Sigmoid colon (tissue), 7 donors: ENCODE data around the gene VEGFD. TPM values are rescaled to one million over a fixed set of nuclear protein-coding genes. Genes with fewer than 3 reads are reported as not detected.
"Not testable (repeated sequence)": the region's sequence is repeated elsewhere in the genome, so short reads cannot be mapped to it uniquely, and the experiment has no call there.

Source experiments
- DNase-seq: peaks from one replicate; pipeline ENCODE4 v3.0.0-alpha.2; 2019
- H3K27ac ChIP-seq, 4 donors: fragments of 200-600 bp; sonication (generic); one replicate each; pipeline ENCODE4 v1.5.1; 2016 to 2019; ENCODE audit warnings: mild to moderate bottlenecking in 1 of 4
- H3K27me3 ChIP-seq, 3 donors: fragments of 200-600 bp; sonication (generic); one replicate each; pipeline ENCODE4 v1.5.1; 2019; ENCODE audit warnings: mild to moderate bottlenecking in 1 of 3
- H3K36me3 ChIP-seq, 4 donors: fragments of 200-600 bp; sonication (generic); one replicate each; pipeline ENCODE4 v1.5.1; 2016 to 2019
- H3K4me1 ChIP-seq, 4 donors: fragments of 200-600 bp; sonication (generic); one replicate each; pipeline ENCODE4 v1.5.1; 2017 to 2019
- H3K4me3 ChIP-seq, 4 donors: fragments of 200-600 bp; sonication (generic); one replicate each; pipeline ENCODE4 v1.5.1; 2017 to 2019; ENCODE audit warnings: mild to moderate bottlenecking in 2 of 4, moderate library complexity in 1 of 4
- H3K9me3 ChIP-seq, 4 donors: fragments of 200-600 bp in 3 of 4; sonication (generic) in 3 of 4; one replicate each; pipeline versions ENCODE4 v1.5.1 to v1.6.1; 2013 to 2019
- CTCF ChIP-seq, 4 experiments: fragments of 450-650 bp in 3 of 4; fragments of 200-600 bp in 1 of 4; IDR thresholded peaks; one replicate each; pipeline ENCODE4 v1.5.1; 2016 to 2019; ENCODE audit warnings: antibody characterized with exemption in 4 of 4, mild to moderate bottlenecking in 3 of 4, moderate library complexity in 2 of 4
- EP300 ChIP-seq, 4 donors: sonication (generic); formaldehyde crosslinking; IDR thresholded peaks; one replicate each; pipeline ENCODE4 v1.6.1; 2017; ENCODE audit warnings: antibody characterized with exemption in 4 of 4
- POLR2A ChIP-seq, 2 donors: fragments of 450-650 bp; IDR thresholded peaks; one replicate each; pipeline ENCODE4 v1.6.1; 2016; ENCODE audit warnings: antibody characterized with exemption in 2 of 2, mild to moderate bottlenecking in 2 of 2, moderate library complexity in 2 of 2
- POLR2AphosphoS5 ChIP-seq, 4 donors: sonication (generic); formaldehyde crosslinking; IDR thresholded peaks; one replicate each; pipeline ENCODE4 v1.6.1; 2017; ENCODE audit warnings: antibody characterized with exemption in 4 of 4
- WGBS, 2 donors: extraction: QIAGEN DNeasy Blood & Tissue Kit; methylation state at CpG; one replicate each; pipeline ENCODE4 v1.1.7; 2013; 5-methylcytosine and 5-hydroxymethylcytosine counted together
- intact Hi-C: fragments of 100-400 bp; cut with DNase I; formaldehyde crosslinking; loops from one replicate; pipeline ENCODE4 v1.15.1; 2023
- polyA plus RNA-seq, 3 donors: library from polyadenylated mRNA; stranded (reverse); fragments of 200-250 nt; gene quantifications; one replicate each; pipeline ENCODE4 v1.2.3, GENCODE V29; 2013
- total RNA-seq, 4 donors: library from RNA; depleted of rRNA; stranded (reverse); fragments of >200 nt; gene quantifications; one replicate each; pipeline ENCODE4 v1.1.0, GENCODE V29; 2016
- donor health status: healthy with polysubstance abuse.
- donor health status: Bipolar disorder and iron deficiency.
- donor health status: healthy.

VEGFD gene
- total and polyA plus RNA-seq, 7 donors, result 0.41 to 11.4 (median 2.9) TPM; not detected in 1

- intact Hi-C loops, result no loop called here
- Histone ChIP-seq H3K36me3 (no peaks in the 10 kb centered on the region), H3K27me3 (no peaks in the 10 kb centered on the region), H3K9me3 (no peaks in the 10 kb centered on the region), H3K27ac (no peak overlapping the region), H3K4me1 (no peaks in the 10 kb centered on the region), H3K4me3 (no peak overlapping the region)
- TF ChIP-seq POLR2A (IDR thresholded peaks at IDR 0.05) (no peak), EP300 (IDR thresholded peaks at IDR 0.05) (no peak), POLR2AphosphoS5 (IDR thresholded peaks at IDR 0.05) (no peak), CTCF (IDR thresholded peaks at IDR 0.05) (no peak)
- DNase-seq, result no peak
- WGBS, 2 donors, result 89 to 96% methylated on average over 3 of the region's 3 CpGs
Observed at GRCh38 chrX:15311119-15311518, 73.1 kb downstream of the VEGFD start.

GRCh38 chrX:15310117-15310516, 74.1 kb downstream of the VEGFD start:
- Histone ChIP-seq H3K4me3 (no peak overlapping the region), H3K9me3 (no peaks in the 10 kb centered on the region), H3K4me1 (no peaks in the 10 kb centered on the region), H3K27me3 (no peaks in the 10 kb centered on the region), H3K36me3 (no peaks in the 10 kb centered on the region), H3K27ac (peak overlapping the region in 1 of 4 donors; percentile 20)
- DNase-seq, result no peak
- WGBS, 2 donors, result 2 to 29% methylated on average over 3 of the region's 3 CpGs
- intact Hi-C loops, result no loop called here
- TF ChIP-seq POLR2A (IDR thresholded peaks at IDR 0.05) (no peak), POLR2AphosphoS5 (IDR thresholded peaks at IDR 0.05) (no peak), CTCF (IDR thresholded peaks at IDR 0.05) (no peak)

- H3K9me3 ChIP-seq, intact Hi-C loops, DNase-seq, H3K4me3 ChIP-seq, H3K27ac ChIP-seq, H3K27me3 ChIP-seq, H3K36me3 ChIP-seq, H3K4me1 ChIP-seq: not testable (repeated sequence)
- WGBS, 2 donors, result 92 to 93% methylated on average over 3 of the region's 3 CpGs
Observed at GRCh38 chrX:15305899-15306298, 78.3 kb downstream of the VEGFD start.

- Histone ChIP-seq H3K4me1 (no peaks in the 10 kb centered on the region), H3K27me3 (no peaks in the 10 kb centered on the region), H3K4me3 (no peak overlapping the region), H3K27ac (no peak overlapping the region), H3K9me3 (no peaks in the 10 kb centered on the region), H3K36me3 (no peaks in the 10 kb centered on the region)
- TF ChIP-seq POLR2AphosphoS5 (IDR thresholded peaks at IDR 0.05) (no peak), EP300 (IDR thresholded peaks at IDR 0.05) (no peak), CTCF (IDR thresholded peaks at IDR 0.05) (no peak), POLR2A (IDR thresholded peaks at IDR 0.05) (no peak)
- intact Hi-C loops, result no loop called here
- 34 to 47% methylated on average over 4 of the region's 4 CpGs for WGBS, 2 donors
- peak; percentile 81 for DNase-seq
Observed at GRCh38 chrX:15301924-15302323, 82.3 kb downstream of the VEGFD start.

- H3K36me3 ChIP-seq, result no peaks in the 10 kb centered on the region
- no peaks in the 10 kb centered on the region for H3K4me1 ChIP-seq
- intact Hi-C loops, result no loop called here
- no peaks in the 10 kb centered on the region for H3K27me3 ChIP-seq
- H3K4me3 ChIP-seq, result no peak overlapping the region
- H3K9me3 ChIP-seq, result no peaks in the 10 kb centered on the region
- no peak overlapping the region for H3K27ac ChIP-seq
- TF ChIP-seq POLR2AphosphoS5 (IDR thresholded peaks at IDR 0.05) (no peak), EP300 (IDR thresholded peaks at IDR 0.05) (no peak), CTCF (IDR thresholded peaks at IDR 0.05) (peak in 1 of 4 experiments; percentile 8), POLR2A (IDR thresholded peaks at IDR 0.05) (no peak)
- WGBS, 2 donors, result 13 to 57% methylated on average over 4 of the region's 4 CpGs
- no peak for DNase-seq
Observed at GRCh38 chrX:15299941-15300851, 84.0 kb downstream of the VEGFD start.
